ENCODE data around the gene TFF1.

Gene TFF1

GRCh38 chr21:42398436-42399028, 32.2 kb upstream of the TFF1 start:
- no peak for TF ChIP-seq CTCF (IDR thresholded peaks at IDR 0.05)
- no peak for TF ChIP-seq ZFX (IDR thresholded peaks at IDR 0.05; ENCODE audit: borderline replicate concordance)
- H3K27ac ChIP-seq: no peak overlapping the region

GRCh38 chr21:42397746-42398394, 31.5 kb upstream of the TFF1 start:
- TF ChIP-seq CTCF (IDR thresholded peaks at IDR 0.05) (no peak), ZFX (IDR thresholded peaks at IDR 0.05; ENCODE audit: borderline replicate concordance) (no peak)
- no peak overlapping the region for H3K27ac ChIP-seq

- no peak for TF ChIP-seq ZFX (IDR thresholded peaks at IDR 0.05; ENCODE audit: borderline replicate concordance)
- TF ChIP-seq CTCF (IDR thresholded peaks at IDR 0.05): no peak
- no peak overlapping the region for H3K27ac ChIP-seq
Observed at GRCh38 chr21:42396799-42397745, 30.7 kb upstream of the TFF1 start.

GRCh38 chr21:42395905-42396651, 29.7 kb upstream of the TFF1 start, which contains the start of gene TMPRSS3:
Gene TMPRSS3, minus strand, starts transcription at chr21:42396052. Its CDS starts 635 bp downstream, at chr21:42395417.
- H3K27ac ChIP-seq: no peak within 1 kb of the TSS
- TF ChIP-seq ZFX (IDR thresholded peaks at IDR 0.05; ENCODE audit: borderline replicate concordance): no peak
- no peak for TF ChIP-seq CTCF (IDR thresholded peaks at IDR 0.05)

- no peak overlapping the region for H3K27ac ChIP-seq
- TF ChIP-seq ZFX (IDR thresholded peaks at IDR 0.05; ENCODE audit: borderline replicate concordance) (no peak), CTCF (IDR thresholded peaks at IDR 0.05) (no peak)
Observed at GRCh38 chr21:42395302-42395701, 29.0 kb upstream of the TFF1 start.

- no peak overlapping the region for H3K27ac ChIP-seq
- TF ChIP-seq CTCF (IDR thresholded peaks at IDR 0.05) (no peak), ZFX (IDR thresholded peaks at IDR 0.05; ENCODE audit: borderline replicate concordance) (no peak)
Observed at GRCh38 chr21:42393443-42393950, 27.2 kb upstream of the TFF1 start.

Data from 22Rv1 (cell line).